Activated T-cell treated with anti-CD3 and anti-CD28 coated beads, Interleukin-2, amount 50 U/mL, for 72 hours (primary cell): ENCODE results near the gene FSTL4. TPM values are rescaled to one million over a fixed set of nuclear protein-coding genes. Genes with fewer than 3 reads are reported as not detected.

Experiments used
- ATAC-seq, 2 donors: fragments of 150-1000 bp; cut with Tn5 transposase; replicated peaks in 1 of 2; 2 replicates each; pipeline ENCODE4 v1.10.0; 2021; ENCODE audit warnings: moderate library complexity in 2 of 2, mild to moderate bottlenecking in 1 of 2
- DNase-seq, 2 donors: peaks; one replicate each; pipeline ENCODE4 v3.0.0; 2021 to 2022; ENCODE audit warnings: mixed read lengths in 1 of 2
- H3K27ac Mint-ChIP-seq: one replicate; pipeline ENCODE4 v1.8.0; 2022; ENCODE audit warnings: mild to moderate bottlenecking, moderate library complexity, mixed read lengths
- H3K27me3 Mint-ChIP-seq: one replicate; pipeline ENCODE4 v1.8.0; 2022; ENCODE audit warnings: low read depth, mixed read lengths
- H3K36me3 Mint-ChIP-seq, 2 donors: one replicate each; pipeline ENCODE4 v1.8.0; 2022; ENCODE audit warnings: mixed read lengths in 2 of 2, mild to moderate bottlenecking in 1 of 2; ENCODE audit not compliant: insufficient read depth in 2 of 2
- H3K4me1 Mint-ChIP-seq: one replicate; pipeline ENCODE4 v1.8.0; 2022; ENCODE audit warnings: low read depth, mixed read lengths
- H3K4me3 Mint-ChIP-seq, 2 donors: one replicate each; pipeline ENCODE4 v1.8.0; 2022; ENCODE audit warnings: mild to moderate bottlenecking in 2 of 2, mixed read lengths in 2 of 2, moderate library complexity in 2 of 2
- H3K9me3 Mint-ChIP-seq, 2 donors: one replicate each; pipeline ENCODE4 v1.8.0; 2022; ENCODE audit warnings: mixed read lengths in 2 of 2
- total RNA-seq, 2 donors: library from RNA; stranded (reverse); gene quantifications; one replicate each; pipeline ENCODE4 v1.2.3, GENCODE V29; 2022

The FSTL4 gene
- total RNA-seq, 2 donors from 2014 or later, result not detected

DNA sequence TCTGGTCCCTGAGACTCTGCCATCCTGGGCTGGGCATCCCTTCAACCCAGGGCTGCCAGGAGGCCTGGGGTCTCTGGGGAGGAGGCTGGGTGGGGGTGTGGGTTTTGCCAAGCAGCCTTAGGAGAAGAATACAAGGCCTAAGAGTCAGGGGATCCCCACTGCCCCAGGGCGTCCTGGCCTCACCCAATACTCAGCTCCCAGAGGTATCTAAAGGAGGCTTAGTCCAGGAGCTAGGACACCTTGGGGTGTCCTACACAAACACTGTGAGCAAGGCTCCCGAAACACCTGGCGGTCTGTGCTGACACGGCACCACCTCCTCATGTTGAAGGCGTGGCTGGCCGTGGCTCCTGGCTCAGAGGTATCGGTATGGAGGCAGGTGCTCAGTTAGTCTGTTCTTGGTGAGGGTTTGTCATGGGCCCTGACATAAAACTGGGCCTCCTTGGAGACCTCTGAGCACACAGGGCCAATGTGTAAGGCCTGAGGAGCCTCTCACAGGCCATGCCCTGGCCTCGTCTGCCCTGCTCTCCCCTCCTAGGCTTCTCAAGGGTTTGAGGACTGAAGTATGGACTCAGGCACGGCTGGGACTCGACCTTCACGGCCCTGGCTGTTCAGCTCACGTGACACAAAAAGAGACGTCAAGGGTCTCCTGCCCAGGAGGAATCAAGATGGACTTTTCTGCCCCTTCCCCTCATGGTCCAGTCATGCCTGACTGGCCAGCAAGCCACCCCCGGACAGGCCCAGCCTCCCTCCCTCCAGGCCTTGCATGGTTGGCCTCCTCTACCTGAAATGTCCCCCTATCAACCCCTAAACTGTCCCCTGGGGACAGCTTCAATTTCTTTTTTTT lies 277.3 kb downstream of the FSTL4 start:
- H3K4me3 Mint-ChIP-seq, result no peak overlapping the region
- DNase-seq (no peak), ATAC-seq (no peak)
- H3K9me3 Mint-ChIP-seq, result no peaks in the 10 kb centered on the region
- peaks cover 48% of the 10 kb centered on the region for H3K4me1 Mint-ChIP-seq
- no peak overlapping the region for H3K27ac Mint-ChIP-seq
- H3K36me3 Mint-ChIP-seq, result no peaks in the 10 kb centered on the region
- no peaks in the 10 kb centered on the region for H3K27me3 Mint-ChIP-seq

DNA sequence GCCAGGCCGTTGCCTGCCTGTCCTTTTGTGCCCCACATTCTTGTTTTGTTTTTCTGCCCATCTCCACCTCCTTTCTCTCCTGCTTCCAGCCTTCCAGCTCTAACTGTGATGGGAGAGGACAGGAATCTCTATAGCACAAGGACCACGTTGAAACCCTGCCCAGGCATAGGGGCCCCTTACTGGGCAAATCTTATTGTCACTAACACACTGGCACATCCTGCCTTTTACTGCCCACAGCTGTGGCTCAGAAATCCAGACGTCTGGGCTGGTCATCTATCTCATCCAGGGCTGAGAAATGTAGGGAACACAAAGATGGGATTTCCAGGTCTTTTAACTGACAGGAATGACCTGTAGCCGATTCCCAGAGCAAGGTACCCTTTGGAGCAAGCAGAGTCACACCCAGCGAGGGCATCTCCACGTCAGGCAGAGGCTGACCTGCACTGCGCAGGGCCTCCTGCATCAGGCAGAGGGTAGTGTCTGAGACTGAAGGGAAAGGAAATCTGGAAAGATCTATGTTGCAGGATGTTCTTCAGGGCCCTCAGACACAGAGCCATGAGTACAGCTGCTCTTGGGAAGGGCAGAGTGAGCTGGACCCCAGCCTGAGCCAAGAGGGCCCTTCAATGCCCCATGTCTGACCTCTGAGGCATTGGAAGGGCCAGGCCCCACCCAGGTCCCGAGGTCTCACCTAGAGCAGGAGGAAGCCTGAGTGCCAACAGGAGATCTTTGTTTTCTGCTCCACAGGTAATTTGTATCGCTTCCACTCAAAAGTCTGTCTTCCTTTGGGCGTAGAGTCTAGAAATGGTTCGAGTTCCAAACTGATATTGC lies 278.8 kb downstream of the FSTL4 start:
- DNase-seq (no peak), ATAC-seq (no peak)
- Mint-ChIP-seq H3K9me3 (no peaks in the 10 kb centered on the region), H3K4me3 (no peak overlapping the region), H3K27me3 (no peaks in the 10 kb centered on the region), H3K27ac (no peak overlapping the region), H3K36me3 (no peaks in the 10 kb centered on the region), H3K4me1 (peaks cover 48% of the 10 kb centered on the region)

GRCh38 chr5:133332439-133333024 lies 279.8 kb downstream of the FSTL4 start:
- no peak overlapping the region for H3K27ac Mint-ChIP-seq

GRCh38 chr5:133331941-133332340 lies 280.4 kb downstream of the FSTL4 start:
- ATAC-seq (peak; percentile 30 to 36), DNase-seq (peak; percentile 28 to 29)
- peak overlapping the region; percentile 34 to 38 for H3K4me3 Mint-ChIP-seq
- no peak overlapping the region for H3K27ac Mint-ChIP-seq
- peaks cover 48% of the 10 kb centered on the region for H3K4me1 Mint-ChIP-seq
- H3K9me3 Mint-ChIP-seq, result no peaks in the 10 kb centered on the region
- H3K27me3 Mint-ChIP-seq, result no peaks in the 10 kb centered on the region
- H3K36me3 Mint-ChIP-seq, result no peaks in the 10 kb centered on the region

More at GRCh38 chr5:133332439-133333024, 279.8 kb downstream of the FSTL4 start:
- ATAC-seq, result peak; percentile 67 to 77
- no peaks in the 10 kb centered on the region for H3K27me3 Mint-ChIP-seq
- peaks cover 48% of the 10 kb centered on the region for H3K4me1 Mint-ChIP-seq
- no peaks in the 10 kb centered on the region for H3K9me3 Mint-ChIP-seq
- no peaks in the 10 kb centered on the region for H3K36me3 Mint-ChIP-seq
- peak overlapping the region; percentile 34 to 38 for H3K4me3 Mint-ChIP-seq
- DNase-seq, result no peak

GRCh38 chr5:133330956-133331355 lies 281.4 kb downstream of the FSTL4 start:
- Mint-ChIP-seq H3K4me1 (peaks cover 39% of the 10 kb centered on the region), H3K9me3 (no peaks in the 10 kb centered on the region), H3K4me3 (no peak overlapping the region), H3K27ac (no peak overlapping the region), H3K27me3 (no peaks in the 10 kb centered on the region), H3K36me3 (no peaks in the 10 kb centered on the region)
- ATAC-seq, result no peak
- DNase-seq, result no peak

DNA sequence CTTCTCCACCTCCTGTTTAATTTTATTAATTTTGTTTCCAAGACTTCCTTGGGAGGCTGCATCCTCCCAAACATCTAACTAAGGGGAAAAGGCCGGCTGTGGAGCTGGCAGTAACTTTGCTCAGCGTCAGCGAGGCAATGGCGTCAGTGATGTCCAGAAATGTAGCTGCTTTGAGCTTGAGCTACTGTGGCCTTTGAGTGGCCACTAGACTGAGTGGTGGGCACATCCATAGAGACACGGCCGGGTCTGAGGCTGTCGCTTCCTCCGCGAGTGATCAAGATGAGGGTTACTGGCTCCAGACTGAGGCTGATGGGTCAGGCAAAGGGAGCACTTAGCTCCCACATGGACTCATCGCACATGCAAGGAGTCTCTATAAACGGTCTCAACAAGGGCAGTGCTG lies 283.5 kb downstream of the FSTL4 start:
- Mint-ChIP-seq H3K4me1 (peaks cover 33% of the 10 kb centered on the region), H3K27me3 (no peaks in the 10 kb centered on the region), H3K4me3 (no peak overlapping the region), H3K36me3 (no peaks in the 10 kb centered on the region), H3K9me3 (no peaks in the 10 kb centered on the region), H3K27ac (no peak overlapping the region)
- ATAC-seq (no peak), DNase-seq (no peak)

DNA sequence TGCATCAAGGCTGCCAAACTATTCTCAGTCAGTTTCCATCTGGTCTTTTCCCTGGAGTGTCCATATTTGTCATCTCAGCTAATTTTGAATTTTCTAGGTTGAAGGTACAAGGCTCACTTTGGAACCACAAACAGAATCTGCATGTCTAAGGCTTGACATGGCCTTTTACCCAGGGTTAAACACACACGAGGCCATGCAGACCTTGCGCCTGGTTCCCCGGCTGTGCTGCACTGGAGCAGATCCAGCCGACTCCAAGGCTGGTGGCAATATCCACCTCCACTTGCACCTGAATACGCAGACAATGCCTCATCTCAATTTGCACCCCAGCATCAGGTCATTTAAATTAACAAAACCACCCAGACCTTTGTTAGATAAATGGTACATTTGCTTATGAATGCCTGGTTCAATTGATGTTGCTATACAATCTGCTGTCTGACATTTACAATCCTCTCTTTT lies 284.4 kb downstream of the FSTL4 start:
- no peak for DNase-seq
- Mint-ChIP-seq H3K4me3 (no peak overlapping the region), H3K4me1 (peaks cover 26% of the 10 kb centered on the region), H3K9me3 (no peaks in the 10 kb centered on the region), H3K27ac (no peak overlapping the region), H3K27me3 (no peaks in the 10 kb centered on the region), H3K36me3 (no peaks in the 10 kb centered on the region)
- no peak for ATAC-seq

DNA sequence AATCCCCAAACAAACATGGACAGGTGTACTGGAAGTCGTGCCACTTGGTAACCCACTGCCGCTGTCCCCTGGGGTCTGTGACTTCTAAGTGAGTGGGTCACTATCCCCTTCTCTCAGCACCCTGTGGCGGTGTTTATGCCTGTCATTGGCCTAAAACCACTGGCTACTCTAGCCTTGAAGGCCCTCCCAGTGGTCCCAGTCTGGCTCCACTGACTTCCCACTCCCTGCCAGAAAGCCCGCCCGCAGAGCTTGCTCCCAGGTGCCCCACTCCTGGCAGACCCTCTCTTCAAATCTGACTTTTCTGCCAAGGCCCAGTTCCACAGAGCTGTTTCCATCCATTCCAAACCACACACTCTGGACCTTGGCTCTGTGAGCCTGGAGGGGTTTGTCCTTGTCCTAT lies 286.0 kb downstream of the FSTL4 start:
- Mint-ChIP-seq H3K4me1 (peaks cover 21% of the 10 kb centered on the region), H3K36me3 (no peaks in the 10 kb centered on the region), H3K4me3 (no peak overlapping the region), H3K9me3 (no peaks in the 10 kb centered on the region), H3K27ac (no peak overlapping the region), H3K27me3 (no peaks in the 10 kb centered on the region)
- ATAC-seq (no peak), DNase-seq (no peak)

- no peak overlapping the region for H3K27ac Mint-ChIP-seq
- ATAC-seq (no peak), DNase-seq (no peak)
- no peak overlapping the region for H3K4me3 Mint-ChIP-seq
- no peaks in the 10 kb centered on the region for H3K36me3 Mint-ChIP-seq
- peaks cover 21% of the 10 kb centered on the region for H3K4me1 Mint-ChIP-seq
- no peaks in the 10 kb centered on the region for H3K9me3 Mint-ChIP-seq
- no peaks in the 10 kb centered on the region for H3K27me3 Mint-ChIP-seq
Measured at GRCh38 chr5:133325864-133326263, 286.5 kb downstream of the FSTL4 start.

- H3K4me3 Mint-ChIP-seq, result no peak overlapping the region
- ATAC-seq, result no peak
- no peaks in the 10 kb centered on the region for H3K27me3 Mint-ChIP-seq
Measured at GRCh38 chr5:133324926-133325325, 287.4 kb downstream of the FSTL4 start.

GRCh38 chr5:133323494-133324457 lies 288.6 kb downstream of the FSTL4 start:
- Mint-ChIP-seq H3K27ac (no peak overlapping the region), H3K4me3 (no peak overlapping the region), H3K9me3 (no peaks in the 10 kb centered on the region), H3K36me3 (no peaks in the 10 kb centered on the region), H3K4me1 (peaks cover 16% of the 10 kb centered on the region), H3K27me3 (no peaks in the 10 kb centered on the region)
- DNase-seq (no peak), ATAC-seq (no peak)

More at GRCh38 chr5:133324926-133325325, 287.4 kb downstream of the FSTL4 start:
- no peak for DNase-seq
- no peak overlapping the region for H3K27ac Mint-ChIP-seq
- H3K36me3 Mint-ChIP-seq, result no peaks in the 10 kb centered on the region
- peaks cover 16% of the 10 kb centered on the region for H3K4me1 Mint-ChIP-seq
- no peaks in the 10 kb centered on the region for H3K9me3 Mint-ChIP-seq

- H3K4me1 Mint-ChIP-seq, result peaks cover 21% of the 10 kb centered on the region
- H3K36me3 Mint-ChIP-seq, result no peaks in the 10 kb centered on the region
- ATAC-seq, result no peak
- no peak for DNase-seq
- H3K27me3 Mint-ChIP-seq, result no peaks in the 10 kb centered on the region
- no peak overlapping the region for H3K4me3 Mint-ChIP-seq
- H3K9me3 Mint-ChIP-seq, result no peaks in the 10 kb centered on the region
- H3K27ac Mint-ChIP-seq, result no peak overlapping the region
Measured at GRCh38 chr5:133322743-133323142, 289.6 kb downstream of the FSTL4 start.
